RWPE1 (cell line): Measurements from ENCODE around the gene GAS6.

Experiments
- CTCF ChIA-PET: fragments of 350-600 bp; sonication (Branson Sonifier 250); formaldehyde crosslinking; extraction: SDS; loops from one replicate; lab custom pipeline; 2021; lab: Yijun Ruan, JAX
- POLR2A ChIA-PET: fragments of 400-600 bp; formaldehyde crosslinking; extraction: SDS; loops from one replicate; lab custom pipeline; 2020; ENCODE audit warnings: antibody characterized with exemption; ENCODE audit not compliant: low non-redundant PET; lab: Yijun Ruan, JAX
- DNase-seq: peaks from one replicate; pipeline ENCODE4 v3.0.0; 2012; ENCODE audit warnings: low spot score
- H3K27ac ChIP-seq: fragments of 450-650 bp; 2 replicates; pipeline ENCODE4 v1.5.1; 2017
- CTCF ChIP-seq: fragments of 450-650 bp; conservative IDR thresholded peaks from 2 replicates; pipeline ENCODE4 v1.5.1; 2017; ENCODE audit warnings: low read depth, mild to moderate bottlenecking

GAS6 gene

DNA sequence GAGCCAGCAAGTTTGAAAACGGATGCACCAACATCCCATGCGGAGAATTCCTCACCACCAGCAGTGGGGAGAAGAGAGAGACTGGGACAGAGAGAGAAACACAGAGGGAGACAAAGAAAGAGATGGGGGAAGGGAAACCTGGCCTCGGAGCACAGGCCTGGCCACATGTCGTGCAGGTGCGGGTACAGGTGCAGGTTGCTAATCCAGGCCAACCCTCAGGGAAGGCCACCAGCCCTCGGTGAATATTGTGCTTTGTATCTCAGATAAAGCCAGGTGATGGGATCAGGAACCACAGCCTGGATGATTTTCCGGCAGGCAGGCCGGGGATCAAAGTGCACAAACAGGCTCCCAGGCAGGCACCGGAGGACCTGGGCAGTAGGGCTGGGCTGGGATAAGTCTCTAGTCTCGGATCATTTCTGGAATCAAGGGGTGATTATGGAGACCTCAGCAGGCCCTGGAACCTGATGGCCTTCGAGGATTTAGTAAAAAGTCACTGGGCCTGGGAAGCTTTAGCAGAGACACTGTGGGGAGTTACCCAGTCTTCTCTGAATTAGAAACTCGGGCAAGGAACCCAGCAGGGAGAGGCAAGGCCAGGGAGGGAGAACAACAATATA lies 3.7 kb downstream of the GAS6 start:
- no peak for DNase-seq
- ChIA-PET POLR2A (no interaction called here), CTCF (no interaction called here)
- peak overlapping the region; percentile 95 for H3K27ac ChIP-seq
- TF ChIP-seq CTCF: no peak

DNA sequence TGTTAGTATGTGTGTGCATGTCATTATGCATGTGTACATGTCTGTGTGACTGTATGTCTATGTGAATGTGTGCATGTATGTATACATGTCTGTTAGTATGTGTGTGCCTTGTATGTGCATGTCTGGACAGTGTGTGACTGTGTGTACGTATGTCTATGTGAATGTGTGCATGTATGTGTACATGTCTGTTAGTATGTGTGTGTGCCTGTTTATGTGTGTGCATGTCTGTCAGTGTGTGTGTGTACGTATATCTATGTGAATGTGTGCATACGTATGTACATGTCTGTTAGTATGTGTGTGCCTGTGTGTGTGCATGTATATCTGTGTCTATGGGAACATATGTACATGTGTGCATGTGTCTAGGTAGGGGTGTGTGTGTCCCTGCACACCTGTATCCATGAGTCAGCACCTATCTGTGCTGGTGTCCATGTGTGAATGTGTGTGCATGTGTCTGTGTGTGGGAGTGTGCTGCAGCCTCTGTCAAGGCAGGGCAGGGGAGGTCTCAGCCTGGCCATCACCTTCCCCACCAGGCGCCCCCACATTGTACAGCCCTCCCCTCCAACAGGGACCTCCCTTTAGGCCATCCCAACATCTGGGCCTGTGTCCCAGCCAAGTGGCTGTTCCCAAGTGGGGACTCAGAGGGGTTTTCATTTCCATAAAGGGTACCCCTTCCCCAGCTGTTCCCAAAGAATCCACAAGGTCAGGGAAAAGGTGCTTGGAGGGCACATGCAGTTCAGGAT lies 4.4 kb downstream of the GAS6 start:
- no peak for DNase-seq
- POLR2A ChIA-PET: no interaction called here
- H3K27ac ChIP-seq: peak overlapping the region; percentile 95
- TF ChIP-seq CTCF: no peak
- CTCF ChIA-PET: no interaction called here

DNA sequence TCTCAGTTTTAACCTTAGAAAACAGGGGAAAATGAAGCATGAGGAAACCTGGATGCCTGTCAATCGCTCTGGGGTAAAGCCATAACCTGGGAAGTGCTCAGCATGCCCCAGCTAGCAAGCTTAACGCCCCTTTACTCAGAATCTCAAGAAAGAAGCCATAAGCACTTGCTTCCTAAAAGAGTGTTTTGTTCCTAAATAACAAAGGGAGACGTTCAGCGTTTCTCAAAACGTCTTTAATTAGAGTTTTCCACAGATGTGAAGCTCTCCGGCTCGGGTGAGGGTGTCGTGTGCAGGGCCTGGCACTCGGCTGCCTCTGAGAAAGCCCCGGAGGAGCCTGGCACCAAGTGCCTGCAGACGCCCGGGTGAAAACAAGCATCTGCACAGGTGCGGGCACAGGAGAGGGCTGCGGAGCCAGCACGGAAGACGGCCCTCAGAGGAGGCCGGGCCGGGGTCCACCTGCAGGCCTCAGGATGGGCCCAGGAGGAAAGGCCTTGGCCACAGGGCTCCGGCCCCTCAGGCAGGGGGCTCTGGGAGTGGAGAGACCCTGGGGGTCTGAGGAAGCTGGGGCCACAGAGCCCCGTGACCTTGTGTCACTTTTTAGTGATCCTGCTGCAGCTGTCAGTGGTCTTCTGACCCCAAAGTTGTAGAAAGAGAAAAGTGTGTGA lies 6.2 kb downstream of the GAS6 start:
- POLR2A ChIA-PET: no interaction called here
- DNase-seq: no peak
- CTCF ChIA-PET: no interaction called here
- TF ChIP-seq CTCF: no peak
- H3K27ac ChIP-seq: peak overlapping the region; percentile 77

- TF ChIP-seq CTCF: no peak
- peak overlapping the region; percentile 65 for H3K27ac ChIP-seq
- DNase-seq: no peak
- CTCF ChIA-PET: no interaction called here
- POLR2A ChIA-PET: no interaction called here
Measured at GRCh38 chr13:113856716-113857065, 7.2 kb downstream of the GAS6 start.

DNA sequence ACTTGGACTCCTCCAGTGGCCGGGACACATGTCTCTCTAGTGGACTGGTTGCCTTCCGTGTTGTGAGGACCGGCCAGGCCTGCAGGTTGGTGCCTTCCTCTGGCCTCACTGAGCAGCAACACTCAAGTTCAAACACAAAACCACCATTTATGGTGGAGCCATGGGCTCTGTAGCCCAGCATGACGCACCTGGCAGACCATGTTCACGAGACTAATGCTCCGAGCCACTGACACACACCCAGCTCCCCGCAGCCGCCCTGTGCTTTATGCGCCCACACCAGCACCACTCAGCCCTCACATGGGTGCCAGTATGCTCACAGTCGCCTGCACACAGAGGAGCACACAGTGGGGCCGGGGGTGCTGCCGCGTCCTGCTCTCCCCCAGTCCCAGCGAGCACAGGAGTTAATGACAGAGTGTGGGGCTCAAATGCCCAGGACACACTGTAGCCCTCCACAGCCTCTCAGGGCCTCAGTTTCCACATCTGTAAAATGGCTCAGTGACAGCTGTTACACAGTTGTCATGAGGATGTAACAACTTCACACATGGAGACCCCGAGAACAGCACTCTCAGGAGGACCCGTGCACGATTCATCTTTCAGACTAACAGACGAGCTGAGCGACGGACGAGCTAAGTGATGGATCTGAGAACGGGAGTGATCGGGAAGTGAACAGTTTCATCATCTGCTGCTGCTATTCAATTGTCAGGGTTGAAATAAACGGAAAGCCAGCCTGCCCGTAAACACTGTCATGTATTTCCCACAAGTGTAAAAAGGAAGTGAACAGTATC lies 7.8 kb downstream of the GAS6 start:
- CTCF ChIA-PET: no interaction called here
- POLR2A ChIA-PET: no interaction called here
- DNase-seq: no peak
- H3K27ac ChIP-seq: peak overlapping the region; percentile 65
- TF ChIP-seq CTCF: no peak
